WTC11 (cell line): ENCODE measurements around the gene EXOC3L4. TPM values are rescaled to one million over a fixed set of nuclear protein-coding genes. Genes with fewer than 3 reads are reported as not detected.

ENCODE experiments used
- ATAC-seq: fragments of 200-7000 bp; cut with Tn5 transposase; 2 replicates; pipeline ENCODE4 v1.10.0; 2021; ENCODE audit warnings: mild to moderate bottlenecking, moderate library complexity
- Bru-seq: library from RNA; stranded (reverse); fragments of 400-500 nt; gene quantifications from one replicate; lab custom pipeline; 2021; lab: Mats Ljungman, UMichigan
- CTCF ChIA-PET: fragments of 300-600 bp; sonication (Branson Sonifier 250); formaldehyde crosslinking; loops from one replicate; lab custom pipeline; 2021; ENCODE audit warnings: antibody characterized with exemption; lab: Charles Lee
- POLR2A ChIA-PET: fragments of 350-600 bp; sonication (Branson Sonifier 250); formaldehyde crosslinking; loops from one replicate; lab custom pipeline; 2021; ENCODE audit warnings: antibody characterized with exemption; lab: Charles Lee
- DNase-seq: peaks from one replicate; pipeline ENCODE4 v3.0.0; 2021; ENCODE audit warnings: low spot score
- H3K27ac Mint-ChIP-seq: 2 replicates; pipeline ENCODE4 v1.8.0; 2021; ENCODE audit warnings: mixed read lengths
- H3K27me3 Mint-ChIP-seq: 2 replicates; pipeline ENCODE4 v1.8.0; 2021; ENCODE audit warnings: low read depth, mild to moderate bottlenecking, moderate library complexity, mixed read lengths
- H3K36me3 Mint-ChIP-seq: 2 replicates; pipeline ENCODE4 v1.8.0; 2021; ENCODE audit warnings: mixed read lengths
- H3K4me1 Mint-ChIP-seq: 2 replicates; pipeline ENCODE4 v1.8.0; 2022; ENCODE audit warnings: mixed read lengths
- H3K4me3 Mint-ChIP-seq: 2 replicates; pipeline ENCODE4 v1.8.0; 2021; ENCODE audit warnings: mild to moderate bottlenecking, moderate library complexity, mixed read lengths
- H3K9me3 Mint-ChIP-seq: 2 replicates; pipeline ENCODE4 v1.8.0; 2021; ENCODE audit warnings: mixed read lengths
- FOXJ3 ChIP-seq: sonication (generic); formaldehyde crosslinking; IDR thresholded peaks from 2 replicates; pipeline ENCODE4 v1.9.0; 2021; ENCODE audit warnings: missing genetic modification reagents, mild to moderate bottlenecking, borderline replicate concordance
- FOXP1 ChIP-seq: sonication (generic); formaldehyde crosslinking; IDR thresholded peaks from 2 replicates; pipeline ENCODE4 v1.8.0; 2022; ENCODE audit warnings: missing genetic modification reagents, mild to moderate bottlenecking, moderate library complexity, borderline replicate concordance
- GTF2I ChIP-seq: fragments of 250-450 bp; sonication (Bioruptor Pico); conservative IDR thresholded peaks from 2 replicates; pipeline ENCODE4 v1.4.0; 2021; ENCODE audit warnings: mild to moderate bottlenecking
- HMGA2 ChIP-seq: fragments of 250-450 bp; sonication (Bioruptor Pico); IDR thresholded peaks from 2 replicates; pipeline ENCODE4 v1.4.0; 2021; ENCODE audit warnings: mild to moderate bottlenecking, moderate library complexity
- MXD4 ChIP-seq: fragments of 250-450 bp; sonication (Bioruptor Pico); IDR thresholded peaks from 2 replicates; pipeline ENCODE4 v1.8.0; 2021; ENCODE audit warnings: mild to moderate bottlenecking, moderate library complexity, borderline replicate concordance
- NR1H2 ChIP-seq: sonication (generic); formaldehyde crosslinking; IDR thresholded peaks from 2 replicates; pipeline ENCODE4 v1.9.0; 2021; ENCODE audit warnings: mild to moderate bottlenecking, moderate library complexity, missing genetic modification reagents
- NR3C1 ChIP-seq: sonication (generic); formaldehyde crosslinking; conservative IDR thresholded peaks from 2 replicates; pipeline ENCODE4 v1.8.1; 2023; ENCODE audit warnings: low read depth, mild to moderate bottlenecking, missing genetic modification reagents
- OVOL2 ChIP-seq: fragments of 250-450 bp; sonication (Bioruptor Pico); IDR thresholded peaks from 2 replicates; pipeline ENCODE4 v1.9.0; 2021; ENCODE audit warnings: mild to moderate bottlenecking, borderline replicate concordance
- SP1 ChIP-seq: sonication (generic); formaldehyde crosslinking; conservative IDR thresholded peaks from 2 replicates; pipeline ENCODE4 v1.8.1; 2022; ENCODE audit warnings: missing genetic modification reagents
- ZNF121 ChIP-seq: sonication (generic); formaldehyde crosslinking; IDR thresholded peaks from 2 replicates; pipeline ENCODE4 v1.8.0; 2023; ENCODE audit warnings: missing genetic modification reagents
- ZNF232 ChIP-seq: sonication (generic); formaldehyde crosslinking; IDR thresholded peaks from 2 replicates; pipeline ENCODE4 v1.8.0; 2022; ENCODE audit warnings: mild to moderate bottlenecking, missing genetic modification reagents
- ZNF423 ChIP-seq: fragments of 250-450 bp; sonication (Bioruptor Pico); IDR thresholded peaks from 2 replicates; pipeline ENCODE4 v2.1.2; 2022; ENCODE audit warnings: mild to moderate bottlenecking, moderate library complexity
- long read RNA-seq, 3 experiments: library from RNA in 1 of 3; library from capped mRNA in 1 of 3; library from polyadenylated mRNA in 1 of 3; unstranded in 2 of 3; stranded (forward) in 1 of 3; transcript quantifications; one replicate each; pipeline ENCODE4 v2.0.0, GENCODE V29; 2021
- total RNA-seq: library from RNA; stranded (reverse); gene quantifications from 3 replicates; pipeline ENCODE4 v1.2.3, GENCODE V29; 2021
- TF ChIP-seq, protein P1 (sequence below): sonication (generic); formaldehyde crosslinking; IDR thresholded peaks from 2 replicates; pipeline ENCODE4 v1.8.1; 2022; ENCODE audit warnings: low read depth, missing genetic modification reagents, borderline replicate concordance
- TF ChIP-seq, protein P2 (sequence below): sonication (generic); formaldehyde crosslinking; IDR thresholded peaks from 2 replicates; pipeline ENCODE4 v1.8.0; 2023; ENCODE audit warnings: mild to moderate bottlenecking, missing genetic modification reagents
- TF ChIP-seq, protein P3 (sequence below): sonication (generic); formaldehyde crosslinking; IDR thresholded peaks from 2 replicates; pipeline ENCODE4 v1.8.1; 2022; ENCODE audit warnings: mild to moderate bottlenecking, moderate library complexity, missing genetic modification reagents
- TF ChIP-seq, protein P4 (sequence below): fragments of 250-450 bp; sonication (Bioruptor Pico); IDR thresholded peaks from 2 replicates; pipeline ENCODE4 v1.9.0; 2021; ENCODE audit warnings: moderate library complexity, mild to moderate bottlenecking, inconsistent platforms, borderline replicate concordance
- TF ChIP-seq, protein P5 (sequence below): sonication (generic); formaldehyde crosslinking; IDR thresholded peaks from 2 replicates; pipeline ENCODE4 v1.8.1; 2023; ENCODE audit warnings: mild to moderate bottlenecking, missing genetic modification reagents
- TF ChIP-seq, protein P6 (sequence below): sonication (generic); formaldehyde crosslinking; IDR thresholded peaks from 2 replicates; pipeline ENCODE4 v1.8.1; 2023; ENCODE audit warnings: mild to moderate bottlenecking, moderate library complexity, missing genetic modification reagents

The EXOC3L4 gene
- total RNA-seq (0.21 to 0.42 TPM (median 0.30 TPM) in 3 replicates), Bru-seq, nascent RNA (percentile 14 among the genes with signal in this experiment)
- long read RNA-seq, experiment 1 = 0 reads
- long read RNA-seq, experiment 2 = 0 reads
- long read RNA-seq, experiment 3 = 0 reads

DNA sequence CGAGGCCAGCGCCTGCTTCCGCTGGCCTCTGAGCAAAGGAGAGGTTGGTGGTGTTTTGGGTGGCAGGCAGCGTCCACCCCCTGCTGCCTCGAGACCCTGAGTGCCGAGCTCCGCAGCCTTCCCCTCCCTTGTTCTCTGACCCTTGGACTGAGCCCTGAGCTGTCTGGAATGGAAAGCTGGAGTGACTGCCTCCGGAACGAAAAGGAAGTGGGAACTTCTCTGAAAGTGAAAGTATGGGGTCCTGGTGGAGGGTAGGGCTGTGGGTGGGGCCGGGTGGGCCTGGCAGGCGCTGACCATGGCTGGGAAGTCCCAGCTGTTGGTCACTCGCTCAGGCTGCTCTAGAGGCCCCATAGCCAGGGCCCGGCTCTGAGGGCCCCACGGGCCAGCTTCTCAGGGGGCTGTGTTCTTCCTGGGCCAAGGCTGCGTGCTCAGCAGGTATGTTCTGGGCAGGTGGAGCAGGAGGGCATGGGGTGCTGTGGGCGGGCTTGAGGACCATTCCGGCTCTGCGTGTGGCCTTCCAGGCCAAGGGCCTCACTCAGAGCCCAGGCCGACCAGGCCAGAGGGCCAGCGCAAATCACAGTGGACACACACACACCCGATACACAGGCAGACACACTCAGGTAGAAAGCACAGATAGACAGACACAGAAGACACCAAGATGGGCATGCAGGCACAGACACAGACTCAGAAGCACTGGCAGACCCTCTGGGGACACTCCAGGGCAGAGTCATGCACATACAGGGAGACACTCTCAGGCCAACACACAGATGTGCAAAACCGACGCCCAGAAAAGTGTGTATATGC lies at the start of gene EXOC3L4:
Gene EXOC3L4 (plus strand): TSS at position 320 of the 804 bp plus-strand sequence. CDS start 5,495 bp downstream, outside the sequence.
- no peak within 1 kb of the TSS; the same call in 1 of the 2 replicates for H3K27ac Mint-ChIP-seq

More for the DNA sequence above, at the start of gene EXOC3L4:
- no peaks in the 10 kb centered on the region for H3K9me3 Mint-ChIP-seq
- H3K27me3 Mint-ChIP-seq = peaks cover 11% of the 10 kb centered on the region
- H3K4me3 Mint-ChIP-seq = no peak within 1 kb of the TSS
- H3K36me3 Mint-ChIP-seq = no peaks in the 10 kb centered on the region
- peaks cover 10% of the 10 kb centered on the region for H3K4me1 Mint-ChIP-seq
- TF ChIP-seq, protein P1, sequence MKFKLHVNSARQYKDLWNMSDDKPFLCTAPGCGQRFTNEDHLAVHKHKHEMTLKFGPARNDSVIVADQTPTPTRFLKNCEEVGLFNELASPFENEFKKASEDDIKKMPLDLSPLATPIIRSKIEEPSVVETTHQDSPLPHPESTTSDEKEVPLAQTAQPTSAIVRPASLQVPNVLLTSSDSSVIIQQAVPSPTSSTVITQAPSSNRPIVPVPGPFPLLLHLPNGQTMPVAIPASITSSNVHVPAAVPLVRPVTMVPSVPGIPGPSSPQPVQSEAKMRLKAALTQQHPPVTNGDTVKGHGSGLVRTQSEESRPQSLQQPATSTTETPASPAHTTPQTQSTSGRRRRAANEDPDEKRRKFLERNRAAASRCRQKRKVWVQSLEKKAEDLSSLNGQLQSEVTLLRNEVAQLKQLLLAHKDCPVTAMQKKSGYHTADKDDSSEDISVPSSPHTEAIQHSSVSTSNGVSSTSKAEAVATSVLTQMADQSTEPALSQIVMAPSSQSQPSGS (CRISPR knock-in tag) = no peak
- TF ChIP-seq, protein P2, sequence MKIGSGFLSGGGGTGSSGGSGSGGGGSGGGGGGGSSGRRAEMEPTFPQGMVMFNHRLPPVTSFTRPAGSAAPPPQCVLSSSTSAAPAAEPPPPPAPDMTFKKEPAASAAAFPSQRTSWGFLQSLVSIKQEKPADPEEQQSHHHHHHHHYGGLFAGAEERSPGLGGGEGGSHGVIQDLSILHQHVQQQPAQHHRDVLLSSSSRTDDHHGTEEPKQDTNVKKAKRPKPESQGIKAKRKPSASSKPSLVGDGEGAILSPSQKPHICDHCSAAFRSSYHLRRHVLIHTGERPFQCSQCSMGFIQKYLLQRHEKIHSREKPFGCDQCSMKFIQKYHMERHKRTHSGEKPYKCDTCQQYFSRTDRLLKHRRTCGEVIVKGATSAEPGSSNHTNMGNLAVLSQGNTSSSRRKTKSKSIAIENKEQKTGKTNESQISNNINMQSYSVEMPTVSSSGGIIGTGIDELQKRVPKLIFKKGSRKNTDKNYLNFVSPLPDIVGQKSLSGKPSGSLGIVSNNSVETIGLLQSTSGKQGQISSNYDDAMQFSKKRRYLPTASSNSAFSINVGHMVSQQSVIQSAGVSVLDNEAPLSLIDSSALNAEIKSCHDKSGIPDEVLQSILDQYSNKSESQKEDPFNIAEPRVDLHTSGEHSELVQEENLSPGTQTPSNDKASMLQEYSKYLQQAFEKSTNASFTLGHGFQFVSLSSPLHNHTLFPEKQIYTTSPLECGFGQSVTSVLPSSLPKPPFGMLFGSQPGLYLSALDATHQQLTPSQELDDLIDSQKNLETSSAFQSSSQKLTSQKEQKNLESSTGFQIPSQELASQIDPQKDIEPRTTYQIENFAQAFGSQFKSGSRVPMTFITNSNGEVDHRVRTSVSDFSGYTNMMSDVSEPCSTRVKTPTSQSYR (CRISPR knock-in tag) = no peak
- TF ChIP-seq GTF2I (no peak), FOXP1 (CRISPR knock-in tag) (no peak), SP1 (CRISPR knock-in tag) (no peak), HMGA2 (no peak), FOXJ3 (CRISPR knock-in tag) (no peak), ZNF121 (no peak), MXD4 (CRISPR knock-in tag) (no peak), ZNF423 (CRISPR knock-in tag) (no peak), OVOL2 (CRISPR knock-in tag) (no peak), NR1H2 (CRISPR knock-in tag) (no peak), NR3C1 (CRISPR knock-in tag) (no peak), ZNF232 (CRISPR knock-in tag) (no peak)
- TF ChIP-seq, protein P3, sequence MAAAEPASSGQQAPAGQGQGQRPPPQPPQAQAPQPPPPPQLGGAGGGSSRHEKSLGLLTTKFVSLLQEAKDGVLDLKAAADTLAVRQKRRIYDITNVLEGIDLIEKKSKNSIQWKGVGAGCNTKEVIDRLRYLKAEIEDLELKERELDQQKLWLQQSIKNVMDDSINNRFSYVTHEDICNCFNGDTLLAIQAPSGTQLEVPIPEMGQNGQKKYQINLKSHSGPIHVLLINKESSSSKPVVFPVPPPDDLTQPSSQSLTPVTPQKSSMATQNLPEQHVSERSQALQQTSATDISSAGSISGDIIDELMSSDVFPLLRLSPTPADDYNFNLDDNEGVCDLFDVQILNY (CRISPR knock-in tag) = no peak
- TF ChIP-seq, protein P4, sequence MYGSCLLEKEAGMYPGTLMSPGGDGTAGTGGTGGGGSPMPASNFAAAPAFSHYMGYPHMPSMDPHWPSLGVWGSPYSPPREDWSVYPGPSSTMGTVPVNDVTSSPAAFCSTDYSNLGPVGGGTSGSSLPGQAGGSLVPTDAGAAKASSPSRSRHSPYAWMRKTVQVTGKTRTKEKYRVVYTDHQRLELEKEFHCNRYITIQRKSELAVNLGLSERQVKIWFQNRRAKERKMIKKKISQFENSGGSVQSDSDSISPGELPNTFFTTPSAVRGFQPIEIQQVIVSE (CRISPR knock-in tag) = no peak
- TF ChIP-seq, protein P5, sequence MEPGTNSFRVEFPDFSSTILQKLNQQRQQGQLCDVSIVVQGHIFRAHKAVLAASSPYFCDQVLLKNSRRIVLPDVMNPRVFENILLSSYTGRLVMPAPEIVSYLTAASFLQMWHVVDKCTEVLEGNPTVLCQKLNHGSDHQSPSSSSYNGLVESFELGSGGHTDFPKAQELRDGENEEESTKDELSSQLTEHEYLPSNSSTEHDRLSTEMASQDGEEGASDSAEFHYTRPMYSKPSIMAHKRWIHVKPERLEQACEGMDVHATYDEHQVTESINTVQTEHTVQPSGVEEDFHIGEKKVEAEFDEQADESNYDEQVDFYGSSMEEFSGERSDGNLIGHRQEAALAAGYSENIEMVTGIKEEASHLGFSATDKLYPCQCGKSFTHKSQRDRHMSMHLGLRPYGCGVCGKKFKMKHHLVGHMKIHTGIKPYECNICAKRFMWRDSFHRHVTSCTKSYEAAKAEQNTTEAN (CRISPR knock-in tag) = no peak
- TF ChIP-seq, protein P6, sequence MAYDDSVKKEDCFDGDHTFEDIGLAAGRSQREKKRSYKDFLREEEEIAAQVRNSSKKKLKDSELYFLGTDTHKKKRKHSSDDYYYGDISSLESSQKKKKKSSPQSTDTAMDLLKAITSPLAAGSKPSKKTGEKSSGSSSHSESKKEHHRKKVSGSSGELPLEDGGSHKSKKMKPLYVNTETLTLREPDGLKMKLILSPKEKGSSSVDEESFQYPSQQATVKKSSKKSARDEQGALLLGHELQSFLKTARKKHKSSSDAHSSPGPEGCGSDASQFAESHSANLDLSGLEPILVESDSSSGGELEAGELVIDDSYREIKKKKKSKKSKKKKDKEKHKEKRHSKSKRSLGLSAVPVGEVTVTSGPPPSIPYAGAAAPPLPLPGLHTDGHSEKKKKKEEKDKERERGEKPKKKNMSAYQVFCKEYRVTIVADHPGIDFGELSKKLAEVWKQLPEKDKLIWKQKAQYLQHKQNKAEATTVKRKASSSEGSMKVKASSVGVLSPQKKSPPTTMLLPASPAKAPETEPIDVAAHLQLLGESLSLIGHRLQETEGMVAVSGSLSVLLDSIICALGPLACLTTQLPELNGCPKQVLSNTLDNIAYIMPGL (CRISPR knock-in tag) = no peak
- TF ChIP-seq, all 79 proteins: peak for 0
- ATAC-seq = no peak
- ChIA-PET CTCF (interaction anchor here (1.0 to 3.9 kb wide), 4 partner anchors 9 to 19 kb away, joined by 3 to 65 read pairs (median 5); partner anchors contain the start of gene LBHD2), POLR2A (no interaction called here)
- no peak for DNase-seq
